ENCODE data around the gene PRKRIP1.

The PRKRIP1 gene

DNA sequence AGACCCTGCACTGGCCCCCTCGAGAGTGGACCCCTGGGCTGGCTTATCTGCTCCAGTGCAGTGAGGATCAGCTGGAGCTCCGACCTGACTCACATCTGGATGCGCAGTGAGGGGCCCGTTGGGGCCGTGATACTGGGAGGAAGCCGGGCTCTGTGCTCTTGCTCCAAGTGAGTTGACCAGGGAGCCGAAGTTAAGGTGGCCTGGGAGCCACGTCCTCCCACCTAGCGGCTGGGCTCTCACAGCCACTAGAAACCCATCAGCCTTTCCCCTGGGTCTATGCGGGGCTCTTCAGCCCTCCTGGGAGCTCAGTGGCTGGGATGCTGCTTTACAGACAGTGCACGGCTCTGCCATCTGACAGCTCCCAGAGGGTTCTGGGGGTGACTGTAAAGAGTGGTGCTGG is 59.4 kb downstream of the PRKRIP1 start:
- no peak for DNase-seq (ENCODE audit: low read depth)
- no peak overlapping the region for H3K4me3 ChIP-seq (ENCODE audit: low read depth, low read length)
- TF ChIP-seq, protein P1, sequence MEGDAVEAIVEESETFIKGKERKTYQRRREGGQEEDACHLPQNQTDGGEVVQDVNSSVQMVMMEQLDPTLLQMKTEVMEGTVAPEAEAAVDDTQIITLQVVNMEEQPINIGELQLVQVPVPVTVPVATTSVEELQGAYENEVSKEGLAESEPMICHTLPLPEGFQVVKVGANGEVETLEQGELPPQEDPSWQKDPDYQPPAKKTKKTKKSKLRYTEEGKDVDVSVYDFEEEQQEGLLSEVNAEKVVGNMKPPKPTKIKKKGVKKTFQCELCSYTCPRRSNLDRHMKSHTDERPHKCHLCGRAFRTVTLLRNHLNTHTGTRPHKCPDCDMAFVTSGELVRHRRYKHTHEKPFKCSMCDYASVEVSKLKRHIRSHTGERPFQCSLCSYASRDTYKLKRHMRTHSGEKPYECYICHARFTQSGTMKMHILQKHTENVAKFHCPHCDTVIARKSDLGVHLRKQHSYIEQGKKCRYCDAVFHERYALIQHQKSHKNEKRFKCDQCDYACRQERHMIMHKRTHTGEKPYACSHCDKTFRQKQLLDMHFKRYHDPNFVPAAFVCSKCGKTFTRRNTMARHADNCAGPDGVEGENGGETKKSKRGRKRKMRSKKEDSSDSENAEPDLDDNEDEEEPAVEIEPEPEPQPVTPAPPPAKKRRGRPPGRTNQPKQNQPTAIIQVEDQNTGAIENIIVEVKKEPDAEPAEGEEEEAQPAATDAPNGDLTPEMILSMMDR (IDR thresholded peaks at IDR 0.05; ENCODE audit: insufficient read depth, low read depth, low read length, missing control alignments), result no peak

- no peak for DNase-seq (ENCODE audit: low read depth)
- no peak overlapping the region for H3K4me3 ChIP-seq (ENCODE audit: low read depth, low read length)
- TF ChIP-seq, protein P1 (IDR thresholded peaks at IDR 0.05; ENCODE audit: insufficient read depth, low read depth, low read length, missing control alignments), result no peak
Measured at GRCh38 chr7:102456327-102456726, 60.2 kb downstream of the PRKRIP1 start.

DNA sequence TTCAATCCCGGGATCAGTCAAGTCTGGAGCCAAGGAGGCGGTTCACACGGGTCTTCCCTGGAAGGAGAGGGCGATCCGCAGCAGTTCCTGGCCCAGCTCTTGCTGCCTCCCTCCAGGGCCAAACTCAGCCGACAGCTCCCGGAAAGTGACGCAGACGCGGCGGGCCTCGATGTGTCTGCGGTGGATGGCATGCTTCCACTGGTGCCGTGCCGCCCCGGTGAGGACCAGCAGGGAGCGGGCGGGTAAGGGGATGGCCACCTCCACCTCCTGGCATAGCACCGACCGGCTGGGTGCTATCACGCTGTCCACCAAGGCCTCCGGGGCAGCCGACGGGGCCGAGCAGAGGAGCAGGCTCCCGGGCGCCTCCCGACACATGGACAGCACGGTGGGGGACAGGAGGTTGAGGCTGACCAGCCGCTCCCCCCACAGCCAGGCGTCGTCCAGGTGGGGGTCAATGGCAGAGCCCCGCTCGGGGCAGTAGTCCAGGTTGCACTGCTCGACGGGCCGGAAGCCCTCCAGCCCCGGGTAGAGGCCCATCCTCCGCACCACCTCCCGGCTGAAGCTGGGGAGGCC is 61.3 kb downstream of the PRKRIP1 start:
- H3K4me3 ChIP-seq (ENCODE audit: low read depth, low read length), result no peak overlapping the region
- TF ChIP-seq, protein P1 (IDR thresholded peaks at IDR 0.05; ENCODE audit: insufficient read depth, low read depth, low read length, missing control alignments), result no peak
- no peak for DNase-seq (ENCODE audit: low read depth)

DNA sequence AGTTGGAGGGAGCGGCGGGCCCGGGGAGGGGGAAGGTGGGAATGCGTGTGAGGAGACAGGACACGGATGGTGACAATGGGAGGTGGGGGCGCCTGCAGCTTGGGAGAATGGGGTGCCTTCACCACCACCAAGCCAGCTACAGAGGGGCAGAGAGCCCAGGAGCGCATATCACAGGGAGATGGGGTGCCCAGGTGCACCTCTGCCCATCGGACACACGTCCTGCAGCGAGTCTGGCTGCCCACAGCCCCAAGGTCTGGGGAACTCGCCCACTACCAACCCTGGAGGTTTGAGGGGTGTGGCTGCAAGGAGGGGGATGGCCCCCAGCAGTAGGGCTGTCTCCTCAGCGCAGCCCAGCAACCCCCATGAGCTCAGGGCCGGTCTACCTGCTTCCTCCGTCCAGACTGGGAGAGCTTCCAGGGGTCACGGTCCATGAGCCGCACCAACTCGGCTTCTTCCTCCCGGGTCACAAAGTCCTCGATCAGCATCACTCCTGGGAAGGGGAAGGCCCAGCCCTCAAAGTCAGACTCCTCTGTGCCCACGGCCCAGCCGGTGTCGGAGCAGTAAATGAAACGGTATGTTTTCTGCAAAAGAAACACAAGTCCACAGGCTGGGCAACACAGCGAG is 63.2 kb downstream of the PRKRIP1 start:
- no peak overlapping the region for H3K4me3 ChIP-seq (ENCODE audit: low read depth, low read length)
- TF ChIP-seq, protein P1 (IDR thresholded peaks at IDR 0.05; ENCODE audit: insufficient read depth, low read depth, low read length, missing control alignments), result no peak
- DNase-seq (ENCODE audit: low read depth), result no peak

- DNase-seq (ENCODE audit: low read depth), result no peak
- TF ChIP-seq, protein P1 (IDR thresholded peaks at IDR 0.05; ENCODE audit: insufficient read depth, low read depth, low read length, missing control alignments), result no peak
- no peak overlapping the region for H3K4me3 ChIP-seq (ENCODE audit: low read depth, low read length)
Measured at GRCh38 chr7:102460467-102460866, 64.3 kb downstream of the PRKRIP1 start.

- TF ChIP-seq, protein P1 (IDR thresholded peaks at IDR 0.05; ENCODE audit: insufficient read depth, low read depth, low read length, missing control alignments), result no peak
- no peak for DNase-seq (ENCODE audit: low read depth)
Measured at GRCh38 chr7:102463841-102464576, 67.8 kb downstream of the PRKRIP1 start.

More at GRCh38 chr7:102463841-102464576, 67.8 kb downstream of the PRKRIP1 start:
- H3K4me3 ChIP-seq (ENCODE audit: low read depth, low read length), result peak overlapping the region; percentile 88
